ENCODE measurements around the gene PTCH2. TPM values are rescaled to one million over a fixed set of nuclear protein-coding genes. Genes with fewer than 3 reads are reported as not detected.
A peak's percentile ranks its signal among the peaks of the same experiment; 100 is the strongest.
"Not testable (repeated sequence)": the region's sequence is repeated elsewhere in the genome, so short reads cannot be mapped to it uniquely, and the experiment has no call there.

PTCH2 gene
- total RNA-seq, 1 donor from 2014 or later = 0.51 TPM

GRCh38 chr1:44819608-44820327 lies 23.3 kb downstream of the PTCH2 start:
- no peaks in the 10 kb centered on the region for H3K9me3 Mint-ChIP-seq (ENCODE audit: unreplicated experiment)
- H3K36me3 Mint-ChIP-seq (ENCODE audit: low read depth, unreplicated experiment) = peaks cover 9% of the 10 kb centered on the region
- H3K4me3 Mint-ChIP-seq (ENCODE audit: unreplicated experiment) = peak overlapping the region; percentile 87
- TF ChIP-seq, protein P1, sequence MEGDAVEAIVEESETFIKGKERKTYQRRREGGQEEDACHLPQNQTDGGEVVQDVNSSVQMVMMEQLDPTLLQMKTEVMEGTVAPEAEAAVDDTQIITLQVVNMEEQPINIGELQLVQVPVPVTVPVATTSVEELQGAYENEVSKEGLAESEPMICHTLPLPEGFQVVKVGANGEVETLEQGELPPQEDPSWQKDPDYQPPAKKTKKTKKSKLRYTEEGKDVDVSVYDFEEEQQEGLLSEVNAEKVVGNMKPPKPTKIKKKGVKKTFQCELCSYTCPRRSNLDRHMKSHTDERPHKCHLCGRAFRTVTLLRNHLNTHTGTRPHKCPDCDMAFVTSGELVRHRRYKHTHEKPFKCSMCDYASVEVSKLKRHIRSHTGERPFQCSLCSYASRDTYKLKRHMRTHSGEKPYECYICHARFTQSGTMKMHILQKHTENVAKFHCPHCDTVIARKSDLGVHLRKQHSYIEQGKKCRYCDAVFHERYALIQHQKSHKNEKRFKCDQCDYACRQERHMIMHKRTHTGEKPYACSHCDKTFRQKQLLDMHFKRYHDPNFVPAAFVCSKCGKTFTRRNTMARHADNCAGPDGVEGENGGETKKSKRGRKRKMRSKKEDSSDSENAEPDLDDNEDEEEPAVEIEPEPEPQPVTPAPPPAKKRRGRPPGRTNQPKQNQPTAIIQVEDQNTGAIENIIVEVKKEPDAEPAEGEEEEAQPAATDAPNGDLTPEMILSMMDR (IDR thresholded peaks at IDR 0.05; ENCODE audit: unreplicated experiment) = no peak
- H3K27ac Mint-ChIP-seq (ENCODE audit: unreplicated experiment) = peak overlapping the region; percentile 99
- peak; percentile 69 for DNase-seq (ENCODE audit: low spot score)
- peaks cover 10% of the 10 kb centered on the region for H3K27me3 Mint-ChIP-seq (ENCODE audit: unreplicated experiment)
- H3K4me1 Mint-ChIP-seq (ENCODE audit: unreplicated experiment) = peaks cover 20% of the 10 kb centered on the region

GRCh38 chr1:44819196-44819607 lies 23.9 kb downstream of the PTCH2 start:
- Mint-ChIP-seq H3K27ac (ENCODE audit: unreplicated experiment) (peak overlapping the region; percentile 99), H3K4me1 (ENCODE audit: unreplicated experiment) (peaks cover 21% of the 10 kb centered on the region), H3K36me3 (ENCODE audit: low read depth, unreplicated experiment) (peaks cover 11% of the 10 kb centered on the region), H3K4me3 (ENCODE audit: unreplicated experiment) (peak overlapping the region; percentile 87), H3K27me3 (ENCODE audit: unreplicated experiment) (peaks cover 14% of the 10 kb centered on the region), H3K9me3 (ENCODE audit: unreplicated experiment) (no peaks in the 10 kb centered on the region)
- TF ChIP-seq, protein P1 (IDR thresholded peaks at IDR 0.05; ENCODE audit: unreplicated experiment) = no peak
- no peak for DNase-seq (ENCODE audit: low spot score)

GRCh38 chr1:44817771-44818495 lies 25.1 kb downstream of the PTCH2 start:
- TF ChIP-seq, protein P1 (IDR thresholded peaks at IDR 0.05; ENCODE audit: unreplicated experiment) = no peak
- Mint-ChIP-seq H3K4me1 (ENCODE audit: unreplicated experiment) (peaks cover 24% of the 10 kb centered on the region), H3K36me3 (ENCODE audit: low read depth, unreplicated experiment) (peaks cover 15% of the 10 kb centered on the region), H3K27me3 (ENCODE audit: unreplicated experiment) (peaks cover 16% of the 10 kb centered on the region), H3K27ac (ENCODE audit: unreplicated experiment) (peak overlapping the region; percentile 37), H3K9me3 (ENCODE audit: unreplicated experiment) (no peaks in the 10 kb centered on the region), H3K4me3 (ENCODE audit: unreplicated experiment) (no peak overlapping the region)
- DNase-seq (ENCODE audit: low spot score) = no peak

GRCh38 chr1:44817307-44817706 lies 25.7 kb downstream of the PTCH2 start:
- peaks cover 27% of the 10 kb centered on the region for H3K4me1 Mint-ChIP-seq (ENCODE audit: unreplicated experiment)
- TF ChIP-seq, protein P1 (IDR thresholded peaks at IDR 0.05; ENCODE audit: unreplicated experiment) = no peak
- H3K27ac Mint-ChIP-seq (ENCODE audit: unreplicated experiment) = no peak overlapping the region
- H3K36me3 Mint-ChIP-seq (ENCODE audit: low read depth, unreplicated experiment) = peaks cover 15% of the 10 kb centered on the region
- H3K4me3 Mint-ChIP-seq (ENCODE audit: unreplicated experiment) = peak overlapping the region; percentile 9
- H3K9me3 Mint-ChIP-seq (ENCODE audit: unreplicated experiment) = no peaks in the 10 kb centered on the region
- peaks cover 16% of the 10 kb centered on the region for H3K27me3 Mint-ChIP-seq (ENCODE audit: unreplicated experiment)
- no peak for DNase-seq (ENCODE audit: low spot score)

GRCh38 chr1:44815926-44816325 lies 27.1 kb downstream of the PTCH2 start:
- not testable (repeated sequence) for H3K27ac Mint-ChIP-seq (ENCODE audit: unreplicated experiment); H3K4me3 Mint-ChIP-seq (ENCODE audit: unreplicated experiment); DNase-seq (ENCODE audit: low spot score); H3K9me3 Mint-ChIP-seq (ENCODE audit: unreplicated experiment)
- Mint-ChIP-seq H3K4me1 (ENCODE audit: unreplicated experiment) (peaks cover 33% of the 10 kb centered on the region), H3K27me3 (ENCODE audit: unreplicated experiment) (peaks cover 19% of the 10 kb centered on the region), H3K36me3 (ENCODE audit: low read depth, unreplicated experiment) (peaks cover 23% of the 10 kb centered on the region)

Measured in endothelial cell (in vitro differentiated cells).